Activated naive CD8-positive, alpha-beta T cell treated with anti-CD3 and anti-CD28 coated beads for 36 hours (primary cell): Measurements from ENCODE around the gene OR4A15. TPM values are rescaled to one million over a fixed set of nuclear protein-coding genes. Genes with fewer than 3 reads are reported as not detected.

Source experiments
- DNase-seq: peaks from one replicate; pipeline ENCODE4 v3.0.0; 2021
- H3K27ac Mint-ChIP-seq: one replicate; pipeline ENCODE4 v1.8.0; 2022; ENCODE audit warnings: mild to moderate bottlenecking, moderate library complexity, mixed read lengths
- H3K27me3 Mint-ChIP-seq: one replicate; pipeline ENCODE4 v1.8.0; 2022; ENCODE audit warnings: mild to moderate bottlenecking, mixed read lengths
- H3K36me3 Mint-ChIP-seq: one replicate; pipeline ENCODE4 v1.8.0; 2021; ENCODE audit warnings: mild to moderate bottlenecking, mixed read lengths
- H3K4me1 Mint-ChIP-seq: one replicate; pipeline ENCODE4 v1.8.0; 2021; ENCODE audit warnings: mixed read lengths
- H3K4me3 Mint-ChIP-seq: one replicate; pipeline ENCODE4 v1.8.0; 2022; ENCODE audit warnings: mild to moderate bottlenecking, moderate library complexity, mixed read lengths
- H3K9me3 Mint-ChIP-seq: one replicate; pipeline ENCODE4 v1.8.0; 2022; ENCODE audit warnings: mixed read lengths
- total RNA-seq, 2 experiments: library from RNA; stranded (reverse); gene quantifications; one replicate each; pipeline ENCODE4 v1.2.3, GENCODE V29; 2021

OR4A15 gene
- total RNA-seq: not detected

- Mint-ChIP-seq H3K27ac (no peak within 1 kb of the TSS), H3K36me3 (no peaks in the 10 kb centered on the region), H3K27me3 (no peaks in the 10 kb centered on the region), H3K4me1 (no peaks in the 10 kb centered on the region), H3K9me3 (peaks cover 11% of the 10 kb centered on the region), H3K4me3 (no peak within 1 kb of the TSS)
- no peak for DNase-seq
Observed at GRCh38 chr11:55367674-55368073, at the start of gene OR4A15. Gene OR4A15 (plus strand): TSS chr11:55367974. CDS start chr11:55367974, 0 bp downstream.

GRCh38 chr11:55324500-55324899 lies 43.3 kb upstream of the OR4A15 start:
- DNase-seq: no peak
- H3K27ac Mint-ChIP-seq: no peak overlapping the region
- H3K4me3 Mint-ChIP-seq: no peak overlapping the region
- no peaks in the 10 kb centered on the region for H3K4me1 Mint-ChIP-seq
- H3K27me3 Mint-ChIP-seq: no peaks in the 10 kb centered on the region
- no peaks in the 10 kb centered on the region for H3K36me3 Mint-ChIP-seq
- peaks cover 11% of the 10 kb centered on the region for H3K9me3 Mint-ChIP-seq

GRCh38 chr11:55342901-55343300 lies 24.9 kb upstream of the OR4A15 start, which contains the start of gene OR4A16:
Gene OR4A16 (plus strand): TSS chr11:55343201. CDS start chr11:55343201, 0 bp downstream.
- Mint-ChIP-seq H3K9me3 (peaks cover 12% of the 10 kb centered on the region), H3K27me3 (no peaks in the 10 kb centered on the region), H3K27ac (no peak within 1 kb of the TSS), H3K4me1 (no peaks in the 10 kb centered on the region), H3K4me3 (no peak within 1 kb of the TSS), H3K36me3 (no peaks in the 10 kb centered on the region)
- no peak for DNase-seq

- H3K36me3 Mint-ChIP-seq: no peaks in the 10 kb centered on the region
- no peak for DNase-seq
- H3K4me3 Mint-ChIP-seq: no peak overlapping the region
- H3K9me3 Mint-ChIP-seq: peaks cover 18% of the 10 kb centered on the region
- no peaks in the 10 kb centered on the region for H3K27me3 Mint-ChIP-seq
- no peaks in the 10 kb centered on the region for H3K4me1 Mint-ChIP-seq
- no peak overlapping the region for H3K27ac Mint-ChIP-seq
Observed at GRCh38 chr11:55345306-55345705, 22.5 kb upstream of the OR4A15 start.

GRCh38 chr11:55349032-55349431 lies 18.7 kb upstream of the OR4A15 start:
- Mint-ChIP-seq H3K9me3 (peaks cover 18% of the 10 kb centered on the region), H3K27ac (no peak overlapping the region), H3K27me3 (no peaks in the 10 kb centered on the region), H3K4me1 (no peaks in the 10 kb centered on the region), H3K36me3 (no peaks in the 10 kb centered on the region), H3K4me3 (no peak overlapping the region)
- DNase-seq: no peak

GRCh38 chr11:55357560-55358184 lies 10.1 kb upstream of the OR4A15 start:
- Mint-ChIP-seq H3K9me3 (peaks cover 18% of the 10 kb centered on the region), H3K4me3 (no peak overlapping the region), H3K27ac (no peak overlapping the region), H3K36me3 (no peaks in the 10 kb centered on the region), H3K27me3 (no peaks in the 10 kb centered on the region), H3K4me1 (no peaks in the 10 kb centered on the region)
- DNase-seq: no peak

- no peaks in the 10 kb centered on the region for H3K4me1 Mint-ChIP-seq
- no peaks in the 10 kb centered on the region for H3K27me3 Mint-ChIP-seq
- peaks cover 11% of the 10 kb centered on the region for H3K9me3 Mint-ChIP-seq
- no peaks in the 10 kb centered on the region for H3K36me3 Mint-ChIP-seq
- H3K27ac Mint-ChIP-seq: no peak overlapping the region
- no peak overlapping the region for H3K4me3 Mint-ChIP-seq
- no peak for DNase-seq
Observed at GRCh38 chr11:55401011-55401410, 33.2 kb downstream of the OR4A15 start.

Other genes with a start within 250 kb of the OR4A15 start
- gene TRIM48, start 105.8 kb upstream of the OR4A15 start, total RNA-seq: not detected
- gene OR4A16, start 24.8 kb upstream of the OR4A15 start, total RNA-seq: not detected
- not detected for gene OR4C15, start 186.5 kb downstream of the OR4A15 start, total RNA-seq
- not detected for gene OR4C16, start 204.2 kb downstream of the OR4A15 start, total RNA-seq
- not detected for gene OR4C11, start 239.7 kb downstream of the OR4A15 start, total RNA-seq